K562 (cell line): ENCODE measurements around the gene AIFM3. TPM values are rescaled to one million over a fixed set of nuclear protein-coding genes. Genes with fewer than 3 reads are reported as not detected.
A peak's percentile ranks its signal among the peaks of the same experiment; 100 is the strongest.

Experiments
- HSF4 ChIP-seq: fragments of 250-450 bp; sonication (Bioruptor Pico); IDR thresholded peaks from 2 replicates; pipeline ENCODE4 v2.1.2; 2022; ENCODE audit warnings: mild to moderate bottlenecking, moderate library complexity, borderline replicate concordance
- JUNB ChIP-seq: fragments of 450-650 bp; formaldehyde crosslinking; conservative IDR thresholded peaks from 2 replicates; pipeline ENCODE4 v1.4.0; 2020; ENCODE audit warnings: mild to moderate bottlenecking
- MAZ ChIP-seq, 2 experiments: fragments of 450-650 bp in 1 of 2; sonication (generic) in 1 of 2; formaldehyde crosslinking; IDR thresholded peaks in 1 of 2; conservative IDR thresholded peaks in 1 of 2; 2 replicates each; pipeline versions ENCODE4 v1.4.0 to v1.5.0; 2020; ENCODE audit warnings: mild to moderate bottlenecking in 1 of 2, missing genetic modification reagents in 1 of 2
- MCM3 ChIP-seq: fragments of 450-650 bp; IDR thresholded peaks from 2 replicates; pipeline ENCODE4 v1.6.1; 2016
- SAP30 ChIP-seq: fragments of 200-600 bp; sonication (generic); IDR thresholded peaks from 2 replicates; pipeline ENCODE4 v1.6.1; 2012; ENCODE audit warnings: borderline replicate concordance, low read depth, mild to moderate bottlenecking, moderate library complexity, low read length, control low read depth, inconsistent platforms; ENCODE audit not compliant: insufficient read depth, poor library complexity, severe bottlenecking
- SIN3A ChIP-seq, 2 experiments: fragments of 150-350 bp in 1 of 2; IDR thresholded peaks; 2 replicates each; pipeline ENCODE4 v1.6.1; 2011 to 2016; ENCODE audit warnings: borderline replicate concordance in 2 of 2, low read depth in 2 of 2, low read length in 2 of 2, mild to moderate bottlenecking in 2 of 2, moderate library complexity in 2 of 2; ENCODE audit not compliant: control insufficient read depth in 1 of 2
- SMARCB1 ChIP-seq: IDR thresholded peaks from 2 replicates; pipeline ENCODE4 v1.6.1; 2011; ENCODE audit warnings: improper control_type of control experiment, low read depth; ENCODE audit not compliant: insufficient read length
- SP1 ChIP-seq: sonication (generic); formaldehyde crosslinking; IDR thresholded peaks from 2 replicates; pipeline ENCODE4 v1.8.1; 2022; ENCODE audit warnings: mild to moderate bottlenecking, missing genetic modification reagents
- YY1 ChIP-seq, 3 experiments: IDR thresholded peaks; 2 replicates each; pipeline ENCODE4 v1.6.1; 2011; ENCODE audit warnings: low read length in 2 of 3, mild to moderate bottlenecking in 2 of 3, moderate library complexity in 2 of 3, borderline replicate concordance in 1 of 3, control low read depth in 1 of 3, low read depth in 1 of 3; ENCODE audit not compliant: insufficient read depth in 3 of 3, insufficient replicate concordance in 2 of 3, control insufficient read depth in 1 of 3, insufficient read length in 1 of 3; ENCODE audit errors: extremely low read depth in 1 of 3
- ZNF253 ChIP-seq: fragments of 250-450 bp; sonication (Bioruptor Pico); conservative IDR thresholded peaks from 2 replicates; pipeline ENCODE4 v1.6.1; 2021; ENCODE audit warnings: mild to moderate bottlenecking
- ZNF316 ChIP-seq: fragments of 450-650 bp; IDR thresholded peaks from 2 replicates; pipeline ENCODE4 v1.6.1; 2016
- ZNF740 ChIP-seq, 3 experiments: fragments of 200-800 bp in 1 of 3; sonication (Bioruptor generic) in 1 of 3; sonication (generic) in 1 of 3; formaldehyde crosslinking in 1 of 3; IDR thresholded peaks; 2 replicates each; pipeline versions ENCODE4 v1.6.1 to v1.8.0; 2016 to 2022; ENCODE audit warnings: mild to moderate bottlenecking in 2 of 3, missing compliant biosample characterization in 2 of 3, missing genetic modification characterization in 2 of 3, missing genetic modification reagents in 1 of 3
- ZSCAN32 ChIP-seq: fragments of 450-650 bp; formaldehyde crosslinking; IDR thresholded peaks from 2 replicates; pipeline ENCODE4 v1.4.0; 2020; ENCODE audit warnings: mild to moderate bottlenecking, moderate library complexity
- polyA plus RNA-seq, 8 experiments: library from polyadenylated mRNA; depleted of rRNA in 4 of 8; stranded (reverse) in 5 of 8; unstranded in 3 of 8; fragments of >200 nt; fragmentation: Nextera tagmentation in 2 of 8; fragmentation: Illumina TruSeq in 1 of 8; extraction: Ambion mirVana in 2 of 8; extraction: Trizol in 1 of 8; gene quantifications; 2 replicates each; pipeline versions ENCODE4 v1.2.1 to v1.2.3, GENCODE V29; 2011 to 2014; ENCODE audit warnings: inconsistent platforms in 1 of 8, missing spikeins in 1 of 8
- total RNA-seq, 7 experiments: library from RNA; depleted of rRNA in 6 of 7; stranded (reverse); fragments of >200 nt in 6 of 7; fragmentation: Illumina TruSeq in 2 of 7; extraction: Trizol in 2 of 7; gene quantifications; 2 replicates each; pipeline versions ENCODE4 v1.2.1 to v1.2.3, GENCODE V29; 2011 to 2021; ENCODE audit warnings: low replicate concordance in 1 of 7
- TF ChIP-seq, protein P1 (sequence below): fragments of 250-450 bp; sonication (Bioruptor Pico); IDR thresholded peaks from 2 replicates; pipeline ENCODE4 v1.6.1; 2021; ENCODE audit warnings: mild to moderate bottlenecking
- TF ChIP-seq, protein P2 (sequence below): fragments of 250-450 bp; sonication (Bioruptor Pico); IDR thresholded peaks from 2 replicates; pipeline ENCODE4 v1.4.0; 2020
- TF ChIP-seq, protein P3 (sequence below): fragments of 250-450 bp; sonication (Bioruptor Pico); IDR thresholded peaks from 2 replicates; pipeline ENCODE4 v1.4.0; 2020; ENCODE audit warnings: mild to moderate bottlenecking

The AIFM3 gene
- total and polyA plus RNA-seq, 9 of the 15 experiments (the other 6 are each of a cell fraction or from before 2014, with no cell fraction given): 0.03 to 0.20 (median 0.07) TPM; not detected in 1

DNA sequence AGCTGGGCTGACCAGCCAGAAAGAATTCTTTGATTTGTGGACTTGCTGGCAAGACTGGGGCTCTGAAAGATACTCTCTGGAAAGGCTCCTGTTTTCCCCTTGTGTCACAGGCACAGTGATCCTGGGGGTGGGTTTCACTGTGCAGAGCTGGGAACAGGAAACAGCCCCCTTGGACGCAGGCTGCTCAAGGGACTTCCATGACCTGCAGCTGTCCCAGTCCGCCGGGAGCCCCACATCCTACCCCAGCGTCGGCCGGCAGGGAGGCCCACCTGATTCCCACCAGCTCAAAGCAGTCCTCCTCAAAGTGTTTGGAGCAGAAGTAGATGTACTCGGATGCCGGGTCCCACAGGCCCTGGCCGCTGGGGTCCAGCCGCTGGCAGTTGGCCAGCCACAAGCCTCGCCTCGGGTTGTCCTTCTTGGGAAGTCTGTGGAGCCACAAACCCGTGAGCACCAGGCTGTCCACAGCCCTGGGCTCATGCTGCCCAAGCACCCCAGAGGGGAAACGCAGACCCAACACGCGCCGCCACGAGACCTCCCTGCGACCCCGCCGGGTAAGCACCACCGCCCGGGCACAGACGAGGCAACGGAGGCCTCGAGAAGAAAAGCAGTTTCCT lies 34.0 kb downstream of the AIFM3 start (continued):
- TF ChIP-seq SAP30: peak; percentile 72
- no peak for TF ChIP-seq ZNF316
- no peak; a peak in 1 of 4 replicates for TF ChIP-seq MAZ (CRISPR knock-in tag; conservative IDR thresholded peaks at IDR 0.05 in 1 of 2, IDR thresholded peaks at IDR 0.05 in 1 of 2)
- TF ChIP-seq, protein P1, sequence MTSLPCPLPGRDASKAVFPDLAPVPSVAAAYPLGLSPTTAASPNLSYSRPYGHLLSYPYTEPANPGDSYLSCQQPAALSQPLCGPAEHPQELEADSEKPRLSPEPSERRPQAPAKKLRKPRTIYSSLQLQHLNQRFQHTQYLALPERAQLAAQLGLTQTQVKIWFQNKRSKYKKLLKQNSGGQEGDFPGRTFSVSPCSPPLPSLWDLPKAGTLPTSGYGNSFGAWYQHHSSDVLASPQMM: no peak
- no peak for TF ChIP-seq SP1 (CRISPR knock-in tag)
- peak; percentile 67; the same call in 1 of the 2 replicates for TF ChIP-seq JUNB (CRISPR knock-in tag)
- no peak for TF ChIP-seq YY1 (IDR thresholded peaks at IDR 0.05; ENCODE audit: borderline replicate concordance in 1 of 3, control insufficient read depth in 1 of 3, extremely low read depth in 1 of 3, insufficient read depth in 3 of 3, insufficient read length in 1 of 3, insufficient replicate concordance in 2 of 3, low read depth in 1 of 3, low read length in 2 of 3)
- peak; percentile 86 for TF ChIP-seq ZNF253 (CRISPR knock-in tag)
- TF ChIP-seq ZNF740 (CRISPR knock-in tag; IDR thresholded peaks at IDR 0.05): no peak
- peak in 1 of 2 experiments; percentile 80; a peak in 2 of 4 replicates for TF ChIP-seq ZNF740 (tag; IDR thresholded peaks at IDR 0.05)
- TF ChIP-seq, protein P2, sequence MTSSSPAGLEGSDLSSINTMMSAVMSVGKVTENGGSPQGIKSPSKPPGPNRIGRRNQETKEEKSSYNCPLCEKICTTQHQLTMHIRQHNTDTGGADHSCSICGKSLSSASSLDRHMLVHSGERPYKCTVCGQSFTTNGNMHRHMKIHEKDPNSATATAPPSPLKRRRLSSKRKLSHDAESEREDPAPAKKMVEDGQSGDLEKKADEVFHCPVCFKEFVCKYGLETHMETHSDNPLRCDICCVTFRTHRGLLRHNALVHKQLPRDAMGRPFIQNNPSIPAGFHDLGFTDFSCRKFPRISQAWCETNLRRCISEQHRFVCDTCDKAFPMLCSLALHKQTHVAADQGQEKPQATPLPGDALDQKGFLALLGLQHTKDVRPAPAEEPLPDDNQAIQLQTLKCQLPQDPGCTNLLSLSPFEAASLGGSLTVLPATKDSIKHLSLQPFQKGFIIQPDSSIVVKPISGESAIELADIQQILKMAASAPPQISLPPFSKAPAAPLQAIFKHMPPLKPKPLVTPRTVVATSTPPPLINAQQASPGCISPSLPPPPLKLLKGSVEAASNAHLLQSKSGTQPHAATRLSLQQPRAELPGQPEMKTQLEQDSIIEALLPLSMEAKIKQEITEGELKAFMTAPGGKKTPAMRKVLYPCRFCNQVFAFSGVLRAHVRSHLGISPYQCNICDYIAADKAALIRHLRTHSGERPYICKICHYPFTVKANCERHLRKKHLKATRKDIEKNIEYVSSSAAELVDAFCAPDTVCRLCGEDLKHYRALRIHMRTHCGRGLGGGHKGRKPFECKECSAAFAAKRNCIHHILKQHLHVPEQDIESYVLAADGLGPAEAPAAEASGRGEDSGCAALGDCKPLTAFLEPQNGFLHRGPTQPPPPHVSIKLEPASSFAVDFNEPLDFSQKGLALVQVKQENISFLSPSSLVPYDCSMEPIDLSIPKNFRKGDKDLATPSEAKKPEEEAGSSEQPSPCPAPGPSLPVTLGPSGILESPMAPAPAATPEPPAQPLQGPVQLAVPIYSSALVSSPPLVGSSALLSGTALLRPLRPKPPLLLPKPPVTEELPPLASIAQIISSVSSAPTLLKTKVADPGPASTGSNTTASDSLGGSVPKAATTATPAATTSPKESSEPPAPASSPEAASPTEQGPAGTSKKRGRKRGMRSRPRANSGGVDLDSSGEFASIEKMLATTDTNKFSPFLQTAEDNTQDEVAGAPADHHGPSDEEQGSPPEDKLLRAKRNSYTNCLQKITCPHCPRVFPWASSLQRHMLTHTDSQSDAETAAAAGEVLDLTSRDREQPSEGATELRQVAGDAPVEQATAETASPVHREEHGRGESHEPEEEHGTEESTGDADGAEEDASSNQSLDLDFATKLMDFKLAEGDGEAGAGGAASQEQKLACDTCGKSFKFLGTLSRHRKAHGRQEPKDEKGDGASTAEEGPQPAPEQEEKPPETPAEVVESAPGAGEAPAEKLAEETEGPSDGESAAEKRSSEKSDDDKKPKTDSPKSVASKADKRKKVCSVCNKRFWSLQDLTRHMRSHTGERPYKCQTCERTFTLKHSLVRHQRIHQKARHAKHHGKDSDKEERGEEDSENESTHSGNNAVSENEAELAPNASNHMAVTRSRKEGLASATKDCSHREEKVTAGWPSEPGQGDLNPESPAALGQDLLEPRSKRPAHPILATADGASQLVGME (CRISPR knock-in tag): peak; percentile 1; the same call in 1 of the 2 replicates
- TF ChIP-seq SMARCB1: no peak
- TF ChIP-seq MCM3: no peak
- TF ChIP-seq SIN3A (IDR thresholded peaks at IDR 0.05; ENCODE audit: borderline replicate concordance in 2 of 2, control insufficient read depth in 1 of 2, low read depth in 2 of 2, low read length in 2 of 2): no peak
- peak; percentile 42; the same call in 1 of the 2 replicates for TF ChIP-seq ZSCAN32 (CRISPR knock-in tag)
- no peak for TF ChIP-seq HSF4 (CRISPR knock-in tag)
- TF ChIP-seq, protein P3, sequence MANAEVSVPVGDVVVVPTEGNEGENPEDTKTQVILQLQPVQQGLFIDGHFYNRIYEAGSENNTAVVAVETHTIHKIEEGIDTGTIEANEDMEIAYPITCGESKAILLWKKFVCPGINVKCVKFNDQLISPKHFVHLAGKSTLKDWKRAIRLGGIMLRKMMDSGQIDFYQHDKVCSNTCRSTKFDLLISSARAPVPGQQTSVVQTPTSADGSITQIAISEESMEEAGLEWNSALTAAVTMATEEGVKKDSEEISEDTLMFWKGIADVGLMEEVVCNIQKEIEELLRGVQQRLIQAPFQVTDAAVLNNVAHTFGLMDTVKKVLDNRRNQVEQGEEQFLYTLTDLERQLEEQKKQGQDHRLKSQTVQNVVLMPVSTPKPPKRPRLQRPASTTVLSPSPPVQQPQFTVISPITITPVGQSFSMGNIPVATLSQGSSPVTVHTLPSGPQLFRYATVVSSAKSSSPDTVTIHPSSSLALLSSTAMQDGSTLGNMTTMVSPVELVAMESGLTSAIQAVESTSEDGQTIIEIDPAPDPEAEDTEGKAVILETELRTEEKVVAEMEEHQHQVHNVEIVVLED (CRISPR knock-in tag): 0 out of 2 replicates have a peak, but pooled peaks have one; percentile 28
